Tibial nerve (tissue), 4 donors: ENCODE results near the gene AP3D1. TPM values are rescaled to one million over a fixed set of nuclear protein-coding genes. Genes with fewer than 3 reads are reported as not detected.

Source experiments
- DNase-seq, 2 donors: peaks; one replicate each; pipeline ENCODE4 v3.0.0-alpha.2; 2019; ENCODE audit warnings: low spot score in 2 of 2
- H3K27ac ChIP-seq, 4 donors: fragments of 200-600 bp; sonication (generic) in 3 of 4; one replicate each; pipeline ENCODE4 v1.5.1; 2017 to 2019; ENCODE audit warnings: mild to moderate bottlenecking in 1 of 4
- H3K27me3 ChIP-seq, 2 donors: fragments of 200-600 bp; sonication (generic) in 1 of 2; one replicate each; pipeline versions ENCODE4 v1.5.1 to v1.6.0; 2017 to 2019
- H3K36me3 ChIP-seq, 3 donors: fragments of 200-600 bp; sonication (generic); one replicate each; pipeline ENCODE4 v1.5.1; 2018 to 2019
- H3K4me1 ChIP-seq, 4 donors: fragments of 200-600 bp; sonication (generic) in 3 of 4; one replicate each; pipeline ENCODE4 v1.5.1; 2017 to 2019
- H3K4me3 ChIP-seq, 4 donors: fragments of 200-600 bp; sonication (generic) in 3 of 4; one replicate each; pipeline ENCODE4 v1.5.1; 2017 to 2019; ENCODE audit warnings: mild to moderate bottlenecking in 1 of 4, moderate library complexity in 1 of 4
- H3K9me3 ChIP-seq, 4 donors: fragments of 200-600 bp; sonication (generic) in 3 of 4; one replicate each; pipeline ENCODE4 v1.5.1; 2017 to 2019
- CTCF ChIP-seq, 5 experiments: fragments of 200-600 bp in 3 of 5; fragments of 450-650 bp in 2 of 5; sonication (generic) in 3 of 5; IDR thresholded peaks; one replicate each; pipeline ENCODE4 v1.5.1; 2016 to 2019; ENCODE audit warnings: antibody characterized with exemption in 5 of 5, mild to moderate bottlenecking in 3 of 5, moderate library complexity in 2 of 5
- EP300 ChIP-seq, 2 donors: sonication (generic); formaldehyde crosslinking; IDR thresholded peaks; one replicate each; pipeline ENCODE4 v1.6.1; 2017; ENCODE audit warnings: antibody characterized with exemption in 2 of 2, mild to moderate bottlenecking in 1 of 2
- POLR2A ChIP-seq, 2 donors: fragments of 450-650 bp; IDR thresholded peaks; one replicate each; pipeline ENCODE4 v1.6.1; 2017; ENCODE audit warnings: antibody characterized with exemption in 2 of 2, mild to moderate bottlenecking in 2 of 2, moderate library complexity in 2 of 2
- WGBS, 2 donors: methylation state at CpG; one replicate each; pipeline ENCODE4 v1.1.5; 2018; 5-methylcytosine and 5-hydroxymethylcytosine counted together
- total RNA-seq, 4 donors: library from RNA; depleted of rRNA; stranded (reverse); fragments of >200 nt; gene quantifications; one replicate each; pipeline ENCODE4 v1.1.0, GENCODE V29; 2016

Gene AP3D1
- total RNA-seq, 4 donors from 2014 or later, result 75.2 to 127 (median 83.3) TPM

DNA sequence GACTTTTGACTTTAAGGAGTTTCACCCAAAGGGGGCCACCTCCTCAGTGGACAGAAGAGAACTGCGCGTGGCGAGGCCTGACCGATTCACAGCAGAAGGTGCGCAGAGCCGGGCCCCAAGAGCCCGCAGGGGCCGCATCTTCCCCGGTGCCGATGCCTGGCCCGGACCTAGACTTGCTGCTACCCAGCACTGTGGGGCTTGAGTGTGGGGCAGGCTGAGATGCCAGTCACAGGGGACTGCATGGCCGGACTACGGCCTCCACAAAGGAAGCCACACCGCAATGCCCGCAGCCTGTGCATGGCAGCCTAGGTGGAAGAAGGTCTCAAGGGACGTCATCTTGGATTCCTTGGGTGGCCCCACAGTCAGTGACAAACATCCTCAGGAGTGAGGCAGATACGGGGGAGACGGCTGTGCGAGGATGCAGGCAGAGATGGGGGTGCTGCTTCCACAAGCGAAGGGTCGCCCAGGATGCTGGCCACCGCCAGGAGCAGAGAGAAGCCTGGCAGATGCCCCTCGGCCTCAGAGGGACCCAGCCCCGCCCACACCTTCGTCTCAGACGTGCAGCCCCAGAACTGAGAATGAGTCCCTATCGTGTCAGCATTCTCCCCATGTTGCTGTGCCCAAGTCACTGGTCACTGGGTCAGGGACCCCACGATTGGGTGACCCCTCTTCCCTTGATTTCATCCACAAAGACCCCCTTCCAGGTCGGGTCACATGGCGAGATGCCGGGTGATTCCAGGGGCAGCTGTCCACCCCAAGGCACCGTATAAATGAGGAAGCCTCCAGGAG, 72.1 kb downstream of the AP3D1 start:
- H3K27ac ChIP-seq, result peak overlapping the region in 2 of 4 donors; percentile 22 to 71
- H3K9me3 ChIP-seq, result no peaks in the 10 kb centered on the region
- H3K4me1 ChIP-seq, result peaks cover 0 to 38% (median 16%) of the 10 kb centered on the region in 4 donors
- no peak overlapping the region for H3K4me3 ChIP-seq
- WGBS, 2 donors, result 87 to 90% methylated on average over 29 to 31 of the region's 32 CpGs
- peaks cover 2 to 98% (median 34%) of the 10 kb centered on the region in 3 donors for H3K36me3 ChIP-seq
- H3K27me3 ChIP-seq, result no peaks in the 10 kb centered on the region
- TF ChIP-seq POLR2A (IDR thresholded peaks at IDR 0.05) (no peak), CTCF (IDR thresholded peaks at IDR 0.05) (no peak), EP300 (IDR thresholded peaks at IDR 0.05) (no peak)
- no peak for DNase-seq

DNA sequence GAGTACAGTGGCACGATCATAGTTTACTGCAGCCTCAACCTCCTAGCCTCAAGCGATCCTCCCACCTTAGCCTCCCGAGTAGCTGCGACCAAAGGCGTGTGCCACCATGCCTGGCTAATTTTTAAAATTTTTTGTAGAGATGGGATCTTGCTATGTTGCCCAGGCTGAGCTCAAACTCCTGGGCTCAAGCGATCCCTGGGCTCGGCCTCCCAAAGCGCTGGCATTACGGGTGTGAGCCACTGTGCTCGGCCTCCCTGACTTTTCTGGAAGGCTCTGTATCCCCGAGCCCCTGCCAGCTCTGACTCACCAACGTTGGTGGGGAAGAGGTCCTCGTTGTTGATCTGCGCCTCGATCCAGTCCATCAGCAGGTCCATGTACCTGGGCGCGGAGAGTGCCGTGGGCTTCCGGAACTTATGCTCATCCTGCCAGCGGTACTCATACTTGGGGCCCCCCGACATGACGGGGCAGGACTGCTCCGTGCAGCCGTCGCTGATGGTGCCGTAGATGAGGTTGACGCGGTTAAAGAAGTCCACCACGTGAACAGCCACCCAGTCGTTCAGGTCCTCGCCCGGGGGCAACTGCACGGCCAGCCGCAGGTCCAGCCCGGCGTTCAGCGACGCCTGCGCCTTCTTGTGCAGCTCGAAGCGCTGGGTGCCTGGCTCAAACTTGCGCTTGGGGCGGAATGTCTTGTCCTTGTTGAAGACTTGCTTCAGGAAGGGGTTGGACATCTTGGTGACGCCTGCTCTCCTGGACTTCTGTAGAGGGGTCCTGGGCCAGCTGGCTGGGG, 73.3 kb downstream of the AP3D1 start:
- TF ChIP-seq EP300 (IDR thresholded peaks at IDR 0.05) (no peak), POLR2A (IDR thresholded peaks at IDR 0.05) (no peak), CTCF (IDR thresholded peaks at IDR 0.05) (no peak)
- no peaks in the 10 kb centered on the region for H3K27me3 ChIP-seq
- no peak overlapping the region for H3K4me3 ChIP-seq
- DNase-seq, result no peak
- no peaks in the 10 kb centered on the region for H3K9me3 ChIP-seq
- peaks cover 0 to 26% (median 13%) of the 10 kb centered on the region in 4 donors for H3K4me1 ChIP-seq
- peaks cover 2 to 98% (median 34%) of the 10 kb centered on the region in 3 donors for H3K36me3 ChIP-seq
- no peak overlapping the region for H3K27ac ChIP-seq
- 96 to 97% methylated on average over 43 to 44 of the region's 44 CpGs for WGBS, 2 donors

DNA sequence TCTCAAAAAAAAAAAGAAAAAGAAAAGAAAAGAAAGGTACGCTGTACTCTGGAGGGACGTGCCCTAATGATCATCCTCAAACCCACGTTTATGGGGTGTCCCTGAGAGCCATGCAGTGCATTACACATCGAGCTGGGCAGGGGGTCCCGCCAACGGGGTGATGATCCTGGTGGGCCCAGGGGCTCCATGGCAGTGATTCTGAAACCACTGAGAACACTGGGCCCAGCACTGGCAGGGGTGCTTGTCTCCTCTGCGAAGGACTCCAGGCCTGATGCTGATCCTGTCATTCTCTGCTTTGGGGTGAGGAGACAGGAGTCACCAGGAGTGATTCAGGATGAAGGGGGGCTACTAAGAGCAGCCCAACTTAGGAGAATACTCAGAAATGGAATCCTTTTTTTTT, 74.0 kb downstream of the AP3D1 start:
- H3K4me1 ChIP-seq, result peaks cover 0 to 21% (median 10%) of the 10 kb centered on the region in 4 donors
- no peak overlapping the region for H3K27ac ChIP-seq
- 88 to 90% methylated on average over 7 of the region's 7 CpGs for WGBS, 2 donors
- H3K4me3 ChIP-seq, result no peak overlapping the region
- H3K9me3 ChIP-seq, result no peaks in the 10 kb centered on the region
- H3K27me3 ChIP-seq, result no peaks in the 10 kb centered on the region
- no peak for DNase-seq
- TF ChIP-seq POLR2A (IDR thresholded peaks at IDR 0.05), result no peak
- no peak for TF ChIP-seq EP300 (IDR thresholded peaks at IDR 0.05)
- no peak for TF ChIP-seq CTCF (IDR thresholded peaks at IDR 0.05)
- H3K36me3 ChIP-seq, result peaks cover 2 to 98% (median 40%) of the 10 kb centered on the region in 3 donors

DNA sequence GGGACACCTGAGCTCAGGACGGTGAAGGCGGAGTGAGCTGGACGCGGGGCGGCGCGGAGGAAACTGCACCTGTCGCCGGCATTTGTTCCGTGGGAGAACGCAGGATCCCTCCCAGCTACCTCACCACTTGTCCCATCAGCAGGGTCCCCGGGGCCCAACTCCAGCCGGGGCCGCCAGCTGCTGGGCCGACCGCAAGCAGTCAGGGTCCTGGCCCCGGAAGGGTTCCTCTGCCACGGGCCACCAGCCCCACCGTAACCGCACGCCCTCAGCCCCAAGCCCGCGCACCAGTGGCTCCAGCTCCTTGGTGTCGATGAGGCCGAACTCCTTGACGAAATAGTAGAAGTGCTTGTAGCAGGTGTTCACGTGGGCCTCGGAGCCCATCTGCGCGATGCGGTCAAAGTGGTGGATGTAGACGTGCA, 74.8 kb downstream of the AP3D1 start:
- TF ChIP-seq EP300 (IDR thresholded peaks at IDR 0.05), result no peak
- TF ChIP-seq CTCF (IDR thresholded peaks at IDR 0.05), result no peak
- no peak for TF ChIP-seq POLR2A (IDR thresholded peaks at IDR 0.05)

More for the DNA sequence above, 74.8 kb downstream of the AP3D1 start:
- WGBS, 2 donors, result 97% methylated on average over 26 to 31 of the region's 32 CpGs
- Histone ChIP-seq H3K36me3 (peaks cover 2 to 100% (median 43%) of the 10 kb centered on the region in 3 donors), H3K4me3 (no peak overlapping the region), H3K4me1 (peaks cover 0 to 14% (median 6%) of the 10 kb centered on the region in 4 donors), H3K27ac (no peak overlapping the region), H3K27me3 (no peaks in the 10 kb centered on the region), H3K9me3 (no peaks in the 10 kb centered on the region)
- no peak for DNase-seq
